ENCODE data around the gene NCAM1.

- no peak for TF ChIP-seq CTCF (IDR thresholded peaks at IDR 0.05; ENCODE audit: insufficient read depth, low read length, poor library complexity, severe bottlenecking)
- TF ChIP-seq EZH2phosphoT487 (conservative IDR thresholded peaks at IDR 0.05; ENCODE audit: low read length): no peak
Measured at GRCh38 chr11:113314065-113314388, 352.8 kb downstream of the NCAM1 start.

Data from SU-DHL-6 (cell line).